Measurements from ENCODE around the gene CHIC2. TPM values are rescaled to one million over a fixed set of nuclear protein-coding genes. Genes with fewer than 3 reads are reported as not detected.
A peak's percentile ranks its signal among the peaks of the same experiment; 100 is the strongest.

CHIC2 gene
- total RNA-seq, 1 experiment from 2014 or later: 8.2 TPM

DNA sequence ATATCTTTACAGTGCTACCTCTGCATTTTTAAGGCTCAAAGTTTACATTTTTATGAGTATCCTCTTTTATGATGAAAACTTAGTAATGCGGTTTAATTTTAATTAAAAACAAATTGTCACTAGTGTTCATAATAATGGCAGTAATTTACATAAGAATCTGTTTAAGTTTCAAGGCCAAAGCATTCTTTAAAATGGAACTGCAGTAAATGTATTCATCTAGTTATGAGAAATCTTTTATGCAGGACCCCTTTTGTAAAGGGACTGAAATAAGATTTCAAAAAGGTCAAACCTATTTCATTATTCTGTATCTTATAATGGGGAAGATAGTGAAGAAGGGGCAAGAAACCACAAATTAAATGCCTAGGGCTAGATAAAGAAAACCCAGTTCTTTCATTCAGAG, 37.1 kb downstream of the CHIC2 start:
- H3K14ac ChIP-seq (ENCODE audit: insufficient read depth, low read length): no peak overlapping the region
- no peaks in the 10 kb centered on the region for H3K4me1 ChIP-seq (ENCODE audit: insufficient read depth, low read length)
- no peaks in the 10 kb centered on the region for H3K23me2 ChIP-seq (ENCODE audit: insufficient read length, low read depth, low read length, poor library complexity, severe bottlenecking)
- H2BK5ac ChIP-seq (ENCODE audit: insufficient read length, low read length): no peak overlapping the region
- no peak overlapping the region for H3K56ac ChIP-seq (ENCODE audit: insufficient read length, low read depth, low read length)
- no peak overlapping the region for H2AK5ac ChIP-seq (ENCODE audit: insufficient read length, low read length)
- H4K5ac ChIP-seq (ENCODE audit: insufficient read length, low read depth, low read length): no peak overlapping the region
- no peak overlapping the region for H2AFZ ChIP-seq (ENCODE audit: low read length)
- Mint-ChIP-seq H3K9me3 (peaks cover 0 to 2% of the 10 kb centered on the region in 2 experiments; a peak in 1 of 5 replicates), H3K27me3 (ENCODE audit: low read depth) (no peaks in the 10 kb centered on the region), H3K4me3 (peak overlapping the region in 1 of 2 experiments; percentile 42; a peak in 1 of 5 replicates), H3K36me3 (ENCODE audit: insufficient read depth in 1 of 3, low read depth in 3 of 3) (peaks cover 0 to 3% (median 0%) of the 10 kb centered on the region in 3 experiments; a peak in 2 of 7 replicates), H3K4me1 (peaks cover 35 to 37% of the 10 kb centered on the region in 2 experiments), H3K27ac (no peak overlapping the region; a peak in 1 of 7 replicates)
- H2BK120ac ChIP-seq (ENCODE audit: low read depth, low read length, poor library complexity, severe bottlenecking): no peak overlapping the region
- no peak overlapping the region for H3K4ac ChIP-seq (ENCODE audit: low read depth, low read length)
- H2BK12ac ChIP-seq (ENCODE audit: insufficient read length, low read depth, low read length): no peak overlapping the region
- no peak overlapping the region for H4K91ac ChIP-seq (ENCODE audit: insufficient read length, low read depth, low read length)
- no peak overlapping the region for H3T11ph ChIP-seq (ENCODE audit: low read length)
- H3K79me2 ChIP-seq (ENCODE audit: insufficient read depth, low read length): no peaks in the 10 kb centered on the region
- H3K27ac ChIP-seq (ENCODE audit: insufficient read length, low read depth, low read length): no peak overlapping the region
- H3K4me2 ChIP-seq (ENCODE audit: insufficient read depth, insufficient read length, low read length): no peak overlapping the region
- no peak overlapping the region for H3K23ac ChIP-seq (ENCODE audit: insufficient read length, low read depth, low read length)
- H4K20me1 ChIP-seq (ENCODE audit: control insufficient read depth, insufficient read depth, insufficient read length): no peaks in the 10 kb centered on the region
- TF ChIP-seq, protein P1, sequence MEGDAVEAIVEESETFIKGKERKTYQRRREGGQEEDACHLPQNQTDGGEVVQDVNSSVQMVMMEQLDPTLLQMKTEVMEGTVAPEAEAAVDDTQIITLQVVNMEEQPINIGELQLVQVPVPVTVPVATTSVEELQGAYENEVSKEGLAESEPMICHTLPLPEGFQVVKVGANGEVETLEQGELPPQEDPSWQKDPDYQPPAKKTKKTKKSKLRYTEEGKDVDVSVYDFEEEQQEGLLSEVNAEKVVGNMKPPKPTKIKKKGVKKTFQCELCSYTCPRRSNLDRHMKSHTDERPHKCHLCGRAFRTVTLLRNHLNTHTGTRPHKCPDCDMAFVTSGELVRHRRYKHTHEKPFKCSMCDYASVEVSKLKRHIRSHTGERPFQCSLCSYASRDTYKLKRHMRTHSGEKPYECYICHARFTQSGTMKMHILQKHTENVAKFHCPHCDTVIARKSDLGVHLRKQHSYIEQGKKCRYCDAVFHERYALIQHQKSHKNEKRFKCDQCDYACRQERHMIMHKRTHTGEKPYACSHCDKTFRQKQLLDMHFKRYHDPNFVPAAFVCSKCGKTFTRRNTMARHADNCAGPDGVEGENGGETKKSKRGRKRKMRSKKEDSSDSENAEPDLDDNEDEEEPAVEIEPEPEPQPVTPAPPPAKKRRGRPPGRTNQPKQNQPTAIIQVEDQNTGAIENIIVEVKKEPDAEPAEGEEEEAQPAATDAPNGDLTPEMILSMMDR (conservative IDR thresholded peaks at IDR 0.05): no peak
- H3K18ac ChIP-seq (ENCODE audit: insufficient read length, low read depth, low read length): no peak overlapping the region
- H2BK20ac ChIP-seq (ENCODE audit: low read depth, low read length, poor library complexity, severe bottlenecking): no peak overlapping the region
- no CpG with 5 or more reads among the region's 1 CpG for WGBS (ENCODE audit: extremely low coverage, insufficient read length, low lambda C conversion rate)
- no peak overlapping the region for H2BK15ac ChIP-seq (ENCODE audit: low read depth, low read length)
- no peak overlapping the region for H3K9ac ChIP-seq (ENCODE audit: extremely low read depth, insufficient read length, low read length)
- DNase-seq: no peak
- no peaks in the 10 kb centered on the region for H3K9me3 ChIP-seq (ENCODE audit: control insufficient read depth, low read depth, low read length)
- H3K27me3 ChIP-seq (ENCODE audit: insufficient read depth, low read length): no peaks in the 10 kb centered on the region
- no peak overlapping the region for H4K8ac ChIP-seq (replicated peaks; ENCODE audit: insufficient read length, low read depth, low read length)
- H3K79me1 ChIP-seq (ENCODE audit: insufficient read depth, low read depth, low read length, poor library complexity, severe bottlenecking): no peaks in the 10 kb centered on the region
